ENCODE measurements around the gene WDR70.

The WDR70 gene

DNA sequence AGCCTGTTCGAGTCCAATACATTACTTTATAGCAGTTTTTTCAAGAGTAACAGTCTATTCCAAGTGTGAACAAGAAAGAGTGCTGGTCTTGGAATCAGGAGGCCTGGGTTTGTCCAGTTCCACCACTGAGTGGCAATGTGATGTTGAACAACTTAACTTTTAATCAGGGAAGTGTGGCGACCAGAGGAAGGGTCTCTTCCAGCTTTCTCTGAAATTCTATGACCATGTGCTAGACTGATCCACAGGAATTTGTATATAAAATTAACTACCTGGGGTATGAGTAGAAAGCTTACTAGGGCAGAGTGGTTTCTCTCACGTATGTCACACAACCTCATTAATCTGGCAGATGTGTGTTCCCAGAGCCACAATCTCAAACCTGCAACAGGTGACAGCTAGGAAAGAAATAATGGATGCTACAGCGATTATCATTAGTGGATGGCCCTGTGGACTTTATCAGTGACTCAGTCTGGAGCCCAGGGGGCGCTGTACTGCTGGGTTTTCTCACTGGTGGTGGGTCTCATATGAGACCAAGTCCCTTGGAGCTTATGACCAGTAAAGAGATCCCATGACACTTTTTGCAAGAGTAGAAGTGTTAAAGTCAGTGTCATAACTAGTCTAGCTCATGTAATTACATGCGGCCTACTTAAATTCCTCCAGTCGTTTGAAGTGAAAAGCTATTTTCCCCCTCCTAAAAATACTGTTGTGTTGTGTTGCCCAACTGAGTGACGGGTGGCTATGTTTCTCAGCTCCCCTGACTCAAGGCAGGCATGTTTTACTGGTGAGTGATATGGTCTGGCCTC is 344.2 kb downstream of the WDR70 start:
- DNase-seq (ENCODE audit: low read depth), result no peak

DNA sequence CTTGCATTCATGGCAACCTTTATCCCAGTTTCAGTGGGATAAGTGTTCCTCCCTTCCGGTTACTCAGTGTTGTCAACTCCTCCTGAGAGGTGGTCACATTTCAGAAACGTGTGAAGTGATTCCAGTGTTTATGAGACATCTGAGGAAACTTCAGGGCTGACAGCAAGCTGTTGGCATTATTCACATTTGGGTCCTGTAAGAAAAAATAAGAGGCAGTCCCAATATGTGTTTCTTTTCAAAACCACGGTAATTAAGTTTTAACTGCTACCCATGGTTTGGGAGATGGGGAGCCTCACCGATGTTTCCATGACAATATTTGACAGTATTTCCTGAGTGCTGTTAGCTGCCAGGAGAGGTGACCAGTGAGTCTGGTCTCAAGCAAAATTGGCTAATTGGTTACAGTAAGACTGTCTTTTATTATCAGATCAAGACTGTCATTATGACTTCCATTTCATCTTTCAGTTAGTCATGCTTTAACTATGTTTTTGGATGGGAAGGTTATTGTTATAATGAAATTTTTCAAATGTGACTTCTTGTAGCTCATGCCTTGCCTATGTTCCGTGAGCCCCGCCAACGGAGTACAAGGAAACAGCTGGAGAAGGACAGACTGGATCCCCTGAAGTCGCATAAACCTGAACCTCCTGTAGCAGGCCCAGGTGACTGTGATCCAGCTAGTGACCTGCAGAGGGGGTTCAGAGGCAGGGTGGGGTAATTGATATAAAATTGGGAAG is 345.4 kb downstream of the WDR70 start:
- no peak for DNase-seq (ENCODE audit: low read depth)

GRCh38 chr5:37725185-37725584 is 346.1 kb downstream of the WDR70 start:
- no peak for DNase-seq (ENCODE audit: low read depth)

- DNase-seq (ENCODE audit: low read depth), result no peak
Observed at GRCh38 chr5:37727238-37727637, 348.1 kb downstream of the WDR70 start.

GRCh38 chr5:37730896-37731455 is 351.9 kb downstream of the WDR70 start:
- DNase-seq (ENCODE audit: low read depth), result no peak

DNA sequence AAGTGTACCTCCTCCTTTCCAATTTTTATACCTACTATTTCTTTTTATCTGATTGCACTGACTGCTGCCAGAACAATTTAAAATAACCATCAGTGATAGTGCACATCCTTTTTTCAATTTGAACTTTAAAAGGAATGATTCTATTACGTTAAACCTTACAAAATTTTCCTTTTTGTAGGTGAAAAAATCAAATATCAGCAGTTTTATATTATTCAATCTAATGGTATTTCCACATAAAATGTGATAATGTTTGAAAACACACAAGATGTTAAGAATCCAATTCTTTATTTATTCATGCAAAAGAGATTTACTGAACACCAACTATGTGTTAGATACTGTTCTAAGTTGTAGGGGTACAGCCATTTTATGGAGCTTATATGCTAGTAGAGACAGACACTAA is 355.0 kb downstream of the WDR70 start:
- DNase-seq (ENCODE audit: low read depth), result no peak

DNA sequence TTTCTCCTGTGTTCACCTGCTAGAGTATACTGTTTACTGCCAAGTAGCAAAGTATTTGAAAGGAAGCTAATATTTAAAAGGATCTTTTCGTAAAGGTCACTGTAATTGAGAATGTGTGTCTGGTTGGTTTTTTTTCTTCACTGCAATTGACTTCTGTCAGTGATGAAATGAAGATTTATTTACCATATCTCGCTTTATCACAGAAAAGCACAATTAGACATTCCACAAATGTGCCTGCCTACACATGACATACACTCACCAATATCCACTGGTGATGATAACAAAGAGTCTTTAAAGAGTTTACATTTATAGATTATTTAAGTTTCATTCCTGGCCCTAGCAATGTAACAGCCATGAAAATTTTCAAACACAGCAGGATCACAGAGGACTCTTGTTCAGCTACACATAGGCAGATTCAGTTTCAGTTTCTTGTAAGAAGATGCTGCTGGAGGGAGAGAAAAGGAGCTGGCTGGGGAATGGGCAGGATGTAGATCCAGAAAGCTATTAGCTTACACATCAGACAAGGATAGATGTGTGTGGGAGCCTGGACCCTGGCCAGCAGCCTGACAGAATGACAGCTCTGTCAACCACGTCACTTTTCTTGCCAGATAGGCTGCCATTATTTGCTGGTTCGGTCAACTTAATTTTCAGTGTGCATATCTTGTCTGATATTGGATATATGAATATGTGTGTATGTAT is 356.7 kb downstream of the WDR70 start:
- DNase-seq (ENCODE audit: low read depth), result no peak

- DNase-seq (ENCODE audit: low read depth), result no peak
Observed at GRCh38 chr5:37736397-37736796, 357.3 kb downstream of the WDR70 start.

GRCh38 chr5:37737326-37738056 is 358.4 kb downstream of the WDR70 start:
- DNase-seq (ENCODE audit: low read depth), result no peak

- no peak for DNase-seq (ENCODE audit: low read depth)
Observed at GRCh38 chr5:37738057-37738691, 359.1 kb downstream of the WDR70 start.

- DNase-seq (ENCODE audit: low read depth), result no peak
Observed at GRCh38 chr5:37738865-37739488, 359.9 kb downstream of the WDR70 start.

DNA sequence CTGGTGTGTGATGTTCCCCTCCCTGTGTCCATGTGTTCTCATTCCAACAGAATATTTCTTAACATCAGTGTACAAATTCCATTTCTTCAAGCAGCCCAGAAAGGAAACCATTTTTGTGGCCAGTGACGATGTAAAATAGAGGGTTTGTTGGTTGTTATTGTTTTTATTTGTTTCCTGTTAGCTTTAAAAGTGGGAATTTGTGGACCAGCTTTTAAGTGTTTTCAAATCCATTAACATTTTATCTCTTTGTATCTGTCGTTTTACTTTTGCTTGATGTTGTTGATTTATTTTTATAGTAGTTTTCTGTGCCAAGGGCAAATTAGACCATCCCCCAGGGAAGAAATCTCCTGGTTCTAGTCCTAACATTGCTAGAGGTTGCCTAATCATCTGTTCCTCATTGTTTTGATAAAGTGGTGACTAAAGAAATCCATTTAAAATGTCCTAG is 360.7 kb downstream of the WDR70 start:
- no peak for DNase-seq (ENCODE audit: low read depth)

DNA sequence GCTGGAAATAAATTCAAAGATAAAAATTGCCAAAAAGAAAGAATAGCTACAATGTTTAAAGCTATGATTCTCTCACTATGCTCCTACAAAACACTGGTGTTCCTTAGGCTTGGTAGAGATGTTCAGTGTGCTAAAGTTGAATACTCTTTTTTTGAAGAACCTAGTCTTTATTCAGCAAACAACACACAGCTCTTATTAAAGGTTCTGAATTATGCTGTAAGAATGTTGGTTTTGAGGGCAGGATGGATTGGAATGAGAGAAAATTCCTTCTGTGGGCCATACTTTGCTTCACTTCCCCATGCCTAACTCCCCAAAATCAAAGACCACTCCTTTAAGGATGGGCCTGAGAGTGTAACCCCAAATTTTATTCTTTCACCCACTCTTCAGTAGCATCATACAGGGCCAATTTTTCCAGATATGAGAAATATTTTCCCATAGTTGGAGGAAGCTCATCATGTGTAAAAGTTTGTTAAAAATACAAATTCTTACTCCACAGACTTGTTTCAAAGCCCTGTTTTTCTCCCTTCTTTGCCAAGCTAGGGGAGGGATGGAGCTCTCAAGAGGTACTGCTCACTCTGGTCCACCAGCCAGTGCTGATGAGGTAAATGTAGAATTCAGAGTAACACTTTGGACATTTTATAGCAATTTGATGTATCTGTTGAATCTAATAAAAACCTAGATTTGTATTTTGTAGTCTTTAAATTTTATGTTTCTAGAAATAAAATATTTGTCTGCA is 361.4 kb downstream of the WDR70 start:
- DNase-seq (ENCODE audit: low read depth), result no peak

- DNase-seq (ENCODE audit: low read depth), result no peak
Observed at GRCh38 chr5:37742111-37742510, 363.0 kb downstream of the WDR70 start.

GRCh38 chr5:37751227-37751626 is 372.1 kb downstream of the WDR70 start:
- no peak for DNase-seq (ENCODE audit: low read depth)

DNA sequence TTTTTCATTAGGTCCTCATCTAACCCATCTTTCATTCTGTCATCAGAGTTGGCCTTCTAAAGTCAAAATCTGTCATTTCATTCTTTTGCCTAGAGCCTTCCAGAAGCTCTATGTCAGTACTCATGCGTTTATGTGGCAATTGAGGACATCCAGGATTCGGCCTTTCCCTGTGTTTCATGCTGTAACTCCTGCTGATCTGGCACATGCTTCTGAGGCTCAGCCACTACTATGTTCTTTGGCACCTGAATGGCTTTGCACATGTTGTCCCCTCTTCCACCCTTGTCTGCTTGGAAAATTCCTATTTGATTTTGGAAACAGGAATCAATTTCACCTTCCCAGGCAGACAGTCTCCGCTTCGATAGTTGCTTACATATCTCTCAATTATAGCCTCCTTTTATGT is 375.9 kb downstream of the WDR70 start:
- DNase-seq (ENCODE audit: low read depth), result no peak

GRCh38 chr5:37755581-37755980 is 376.5 kb downstream of the WDR70 start:
- DNase-seq (ENCODE audit: low read depth), result no peak

- DNase-seq (ENCODE audit: low read depth), result no peak
Observed at GRCh38 chr5:37756248-37756647, 377.1 kb downstream of the WDR70 start.

DNA sequence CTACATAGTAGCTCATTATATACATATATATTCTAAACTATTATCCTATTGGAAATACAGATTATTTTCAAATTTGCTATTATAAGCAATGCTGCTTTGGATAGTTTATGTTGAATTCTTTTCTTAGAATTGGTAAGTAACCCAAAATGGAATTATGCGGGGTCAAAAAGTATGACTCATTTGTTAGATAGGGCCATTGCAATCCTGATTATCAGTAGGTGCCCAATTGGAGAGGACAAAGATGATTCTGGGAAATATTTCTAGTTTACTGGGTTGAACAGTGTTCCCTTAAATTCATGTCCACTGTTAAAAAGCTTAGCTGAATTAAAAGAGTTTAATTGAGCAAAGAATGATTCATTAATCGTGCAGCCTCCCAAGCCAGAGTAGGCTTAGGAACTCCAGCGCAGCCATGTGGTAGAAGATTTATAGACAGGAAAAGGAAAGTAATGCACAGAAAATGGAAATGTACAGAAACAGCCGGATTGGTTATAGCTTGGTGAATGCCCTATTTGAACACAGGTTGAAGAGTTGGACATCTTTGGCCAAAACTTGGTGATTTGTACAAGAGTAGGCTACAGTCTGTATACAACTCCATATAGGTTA is 379.0 kb downstream of the WDR70 start:
- DNase-seq (ENCODE audit: low read depth), result no peak

DNA sequence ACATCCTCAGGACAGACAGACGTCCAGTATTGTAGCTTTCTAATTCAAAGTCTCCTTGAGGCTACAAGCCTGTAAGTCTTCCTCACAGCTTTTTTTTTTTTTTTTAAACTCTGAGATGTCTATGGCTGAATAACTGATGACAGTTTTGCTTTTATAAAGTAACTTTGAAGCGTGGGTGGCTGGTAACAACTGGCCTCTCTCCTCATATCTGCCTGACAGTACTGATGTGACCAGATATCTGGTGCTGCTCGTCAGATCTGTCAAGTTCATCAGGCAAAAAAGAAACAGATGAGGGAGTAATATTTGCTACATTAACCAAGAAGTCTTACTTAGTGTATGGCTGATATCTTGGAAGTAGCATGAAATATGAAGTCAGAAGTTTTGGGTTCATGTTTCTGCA is 388.1 kb downstream of the WDR70 start:
- no peak for DNase-seq (ENCODE audit: low read depth)

All from T follicular helper cell (primary cell).